GM12878 (cell line): ENCODE measurements around the gene FBXW12. TPM values are rescaled to one million over a fixed set of nuclear protein-coding genes. Genes with fewer than 3 reads are reported as not detected.

ENCODE experiments used
- ATAC-seq: fragments of 200-7000 bp; cut with Tn5 transposase; 3 replicates; pipeline ENCODE4 v1.9.1; 2020; ENCODE audit warnings: mild to moderate bottlenecking, moderate library complexity
- BruUV-seq: library from RNA; stranded (reverse); fragments of 400-500 nt; replicated peaks from 2 replicates; lab custom pipeline; 2021; lab: Mats Ljungman, UMichigan
- CTCF ChIA-PET: fragments of 300-600 bp; sonication (Branson Sonifier 250); formaldehyde crosslinking; extraction: SDS; loops from one replicate; lab custom pipeline; 2021; ENCODE audit warnings: inconsistent platforms; lab: Yijun Ruan, JAX
- POLR2A ChIA-PET: fragments of 350-600 bp; formaldehyde crosslinking; extraction: SDS; loops from one replicate; lab custom pipeline; 2021; ENCODE audit warnings: inconsistent platforms; lab: Charles Lee
- RAD21 ChIA-PET: fragments of 300-600 bp; sonication (Branson Sonifier 250); formaldehyde crosslinking; loops from one replicate; lab custom pipeline; 2023; ENCODE audit warnings: antibody characterized with exemption; ENCODE audit not compliant: unreplicated experiment; lab: Charles Lee
- SMC1A ChIA-PET: fragments of 300-600 bp; sonication (Branson Sonifier 250); formaldehyde crosslinking; loops from one replicate; lab custom pipeline; 2023; ENCODE audit not compliant: unreplicated experiment, uncharacterized antibody; lab: Charles Lee
- DNase-seq: peaks from one replicate; pipeline ENCODE4 v3.0.0-alpha.2; 2011; ENCODE audit warnings: low read depth, low spot score
- FAIRE-seq: peaks from 3 replicates; lab custom pipeline; 2011; peaks lifted over from hg19 to GRCh38; lab: Jason Lieb, UNC
- H2AFZ ChIP-seq: 2 replicates; pipeline ENCODE4 v1.6.0; 2011; ENCODE audit warnings: low read depth, low read length, control low read depth; ENCODE audit not compliant: control insufficient read depth
- H3K27ac ChIP-seq: 2 replicates; pipeline ENCODE4 v1.5.1; 2011; ENCODE audit warnings: control low read depth; ENCODE audit not compliant: control insufficient read depth, insufficient read depth
- H3K27me3 ChIP-seq, 2 experiments: replicated peaks in 1 of 2; 2 replicates each; pipeline versions ENCODE4 v1.6.0 to v1.6.1; 2011; ENCODE audit warnings: low read length in 1 of 2; ENCODE audit not compliant: control insufficient read depth in 2 of 2, insufficient read depth in 2 of 2
- H3K36me3 ChIP-seq, 2 experiments: 2 replicates each; pipeline ENCODE4 v1.5.1; 2011; ENCODE audit warnings: low read length in 1 of 2; ENCODE audit not compliant: control insufficient read depth in 2 of 2, insufficient read depth in 2 of 2
- H3K4me1 ChIP-seq: 2 replicates; pipeline ENCODE4 v1.6.1; 2011; ENCODE audit warnings: mild to moderate bottlenecking, low read length, moderate library complexity, mixed read lengths; ENCODE audit not compliant: control insufficient read depth, insufficient read depth
- H3K4me2 ChIP-seq: 2 replicates; pipeline ENCODE4 v1.6.0; 2011; ENCODE audit warnings: control low read depth; ENCODE audit not compliant: control insufficient read depth, insufficient read depth
- H3K4me3 ChIP-seq: fragments of 200-600 bp; sonication (generic); 2 replicates; pipeline ENCODE4 v1.5.1; 2016
- H3K79me2 ChIP-seq: 2 replicates; pipeline ENCODE4 v1.6.0; 2011; ENCODE audit warnings: low read length; ENCODE audit not compliant: control insufficient read depth, insufficient read depth
- H3K9ac ChIP-seq: 2 replicates; pipeline ENCODE4 v1.8.0; 2011; ENCODE audit warnings: low read length, control low read depth, mixed read lengths; ENCODE audit not compliant: control insufficient read depth, insufficient read depth
- H3K9me3 ChIP-seq: replicated peaks from 3 replicates; pipeline ENCODE4 v1.5.1; 2011; ENCODE audit warnings: mild to moderate bottlenecking, low read length; ENCODE audit not compliant: control insufficient read depth, insufficient read depth
- H4K20me1 ChIP-seq: 2 replicates; pipeline ENCODE4 v1.6.0; 2011; ENCODE audit not compliant: control insufficient read depth, insufficient read depth
- ATF3 ChIP-seq: IDR thresholded peaks from 2 replicates; pipeline ENCODE4 v1.6.1; 2011; ENCODE audit warnings: low read depth, mild to moderate bottlenecking, low read length, moderate library complexity, borderline replicate concordance; ENCODE audit errors: extremely low read depth
- ATF7 ChIP-seq: fragments of 450-650 bp; IDR thresholded peaks from 2 replicates; pipeline ENCODE4 v1.6.1; 2016; ENCODE audit warnings: low read depth, mild to moderate bottlenecking
- CBFB ChIP-seq: IDR thresholded peaks from 2 replicates; pipeline ENCODE4 v1.6.1; 2016; ENCODE audit warnings: antibody characterized with exemption, low read depth
- CREM ChIP-seq: IDR thresholded peaks from 2 replicates; pipeline ENCODE4 v1.6.1; 2014; ENCODE audit warnings: antibody characterized with exemption, low read depth
- HDAC2 ChIP-seq: fragments of 200-600 bp; sonication (generic); IDR thresholded peaks from 2 replicates; pipeline ENCODE4 v1.6.1; 2017
- HDAC6 ChIP-seq: fragments of 200-600 bp; sonication (generic); IDR thresholded peaks from one replicate; pipeline ENCODE4 v1.8.0; 2017; ENCODE audit warnings: antibody characterized with exemption; ENCODE audit not compliant: unreplicated experiment
- IKZF2 ChIP-seq, 2 experiments: fragments of 450-650 bp; IDR thresholded peaks; 2 replicates each; pipeline ENCODE4 v1.6.1; 2017; ENCODE audit warnings: mild to moderate bottlenecking in 2 of 2, moderate library complexity in 2 of 2
- MXI1 ChIP-seq: fragments of 150-350 bp; IDR thresholded peaks from 2 replicates; pipeline ENCODE4 v1.6.1; 2011; ENCODE audit warnings: low read depth, mild to moderate bottlenecking, inconsistent platforms, low read length, improper control_type of control experiment
- SMAD1 ChIP-seq: fragments of 450-650 bp; IDR thresholded peaks from 2 replicates; pipeline ENCODE4 v1.6.1; 2018; ENCODE audit warnings: mild to moderate bottlenecking, low read depth; ENCODE audit not compliant: partially characterized antibody
- ZBTB4 ChIP-seq: fragments of 450-650 bp; formaldehyde crosslinking; IDR thresholded peaks from 2 replicates; pipeline ENCODE4 v1.4.0; 2022; ENCODE audit warnings: mild to moderate bottlenecking, moderate library complexity
- ZNF384 ChIP-seq: IDR thresholded peaks from 2 replicates; pipeline ENCODE4 v1.6.1; 2012; ENCODE audit warnings: low read depth, mild to moderate bottlenecking, low read length, improper control_type of control experiment, borderline replicate concordance
- ZNF687 ChIP-seq: fragments of 450-650 bp; IDR thresholded peaks from 2 replicates; pipeline ENCODE4 v1.6.1; 2017; ENCODE audit warnings: mild to moderate bottlenecking, moderate library complexity
- WGBS: methylation state at CpG from one replicate; pipeline ENCODE4 v1.1.6; 2016; ENCODE audit warnings: low lambda C conversion rate; ENCODE audit not compliant: insufficient replicate concordance, insufficient coverage; ENCODE audit errors: missing lambda C conversion rate; 5-methylcytosine and 5-hydroxymethylcytosine counted together
- in situ Hi-C: fragments of 300-500 bp; cut with MboI; formaldehyde crosslinking; loops from 9 replicates; pipeline ENCODE4 v1.14.3; 2018; ENCODE audit warnings: mixed read lengths
- intact Hi-C: fragments of 100-400 bp; cut with micrococcal nuclease; formaldehyde crosslinking; loops from one replicate; pipeline ENCODE4 v1.14.2; 2022; ENCODE audit not compliant: unreplicated experiment
- polyA plus RNA-seq, 11 experiments: library from polyadenylated mRNA; depleted of rRNA in 4 of 11; unstranded in 6 of 11; stranded (reverse) in 5 of 11; fragments of >200 nt; fragmentation: Nextera tagmentation in 4 of 11; fragmentation: Illumina TruSeq in 1 of 11; extraction: Ambion mirVana in 4 of 11; extraction: Trizol in 1 of 11; gene quantifications; 1 replicate in 1 of 11; 2 replicates in 10 of 11; pipeline versions ENCODE4 v1.2.1 to v1.2.3, GENCODE V29; 2011 to 2016; ENCODE audit warnings: inconsistent platforms in 2 of 11, missing spikeins in 2 of 11, low read depth in 1 of 11
- total RNA-seq, 4 experiments: library from RNA; depleted of rRNA in 3 of 4; stranded (reverse); fragments of >200 nt in 3 of 4; fragmentation: Illumina TruSeq in 1 of 4; extraction: Trizol in 1 of 4; gene quantifications; 2 replicates each; pipeline versions ENCODE4 v1.2.1 to v1.2.3, GENCODE V29; 2013 to 2021

Gene FBXW12
- total and polyA plus RNA-seq, 10 of the 15 experiments (the other 5 are each of a cell fraction or from before 2014, with no cell fraction given), result 0.04 to 0.18 (median 0.12) TPM; not detected in 4

- Histone ChIP-seq H3K4me2 (no peak overlapping the region), H3K4me3 (no peak overlapping the region), H3K27ac (no peak overlapping the region), H4K20me1 (no peaks in the 10 kb centered on the region), H3K4me1 (no peaks in the 10 kb centered on the region), H3K36me3 (no peaks in the 10 kb centered on the region), H3K27me3 (no peaks in the 10 kb centered on the region), H2AFZ (no peak overlapping the region), H3K9me3 (no peaks in the 10 kb centered on the region), H3K79me2 (no peaks in the 10 kb centered on the region), H3K9ac (no peak overlapping the region)
- POLR2A ChIA-PET, result interaction anchor here (0.6 kb wide), 1 partner anchor 35 kb away, joined by 5 read pairs; no protein-coding TSS in a partner anchor
- FAIRE-seq, result no peak
- intact Hi-C loops (no loop called here), in situ Hi-C loops (no loop called here)
- CTCF ChIA-PET, result interaction anchor here (0.8 to 22.0 kb wide), 5 partner anchors 10 to 212 kb away, joined by 3 to 757 read pairs (median 4); partner anchors contain the start of genes CCDC51 and TMA7
- SMC1A ChIA-PET, result interaction anchor here (0.6 to 2.4 kb wide), 3 partner anchors 25 to 1723 kb away, joined by 3 to 15 read pairs (median 4); no protein-coding TSS in a partner anchor
- RAD21 ChIA-PET, result interaction anchor here (1.1 to 2.3 kb wide), 3 partner anchors 29 to 229 kb away, joined by 3 to 13 read pairs (median 10); partner anchors contain the start of gene SLC26A6
- TF ChIP-seq HDAC6 (no peak), ZNF384 (no peak), MXI1 (no peak), ZNF687 (no peak), ATF7 (no peak), ZBTB4 (no peak), ATF3 (no peak), SMAD1 (no peak), CREM (no peak), IKZF2 (IDR thresholded peaks at IDR 0.05) (no peak), HDAC2 (no peak), CBFB (no peak)
- 37% methylated on average over 18 of the region's 18 CpGs for WGBS
- ATAC-seq, result no peak
- DNase-seq, result no peak
- no TSS peak for BruUV-seq
These were observed 34.7 kb downstream of the FBXW12 start for GRCh38 chr3:48406443-48407431.
